DND-41 (cell line): ENCODE measurements around the gene INO80E.

Experiments
- ATAC-seq: fragments of 200-7000 bp; cut with Tn5 transposase; 3 replicates; pipeline ENCODE4 v1.9.1; 2021; ENCODE audit warnings: low read depth; ENCODE audit not compliant: insufficient read depth
- DNase-seq: peaks from one replicate; pipeline ENCODE4 v3.0.0-alpha.2; 2020
- H2AFZ ChIP-seq: 2 replicates; pipeline ENCODE4 v1.6.0; 2012; ENCODE audit warnings: low read depth, low read length
- H3K27ac ChIP-seq: 2 replicates; pipeline ENCODE4 v1.5.1; 2012; ENCODE audit warnings: low read length, inconsistent platforms
- H3K27me3 ChIP-seq: fragments of 200-600 bp; sonication (generic); 2 replicates; pipeline ENCODE4 v1.6.0; 2012; ENCODE audit warnings: low read length, mild to moderate bottlenecking, inconsistent platforms; ENCODE audit not compliant: insufficient read depth, poor library complexity
- H3K36me3 ChIP-seq: 2 replicates; pipeline ENCODE4 v1.5.1; 2012; ENCODE audit warnings: low read length, inconsistent platforms; ENCODE audit not compliant: insufficient read depth
- H3K4me1 ChIP-seq: 2 replicates; pipeline ENCODE4 v1.5.1; 2012; ENCODE audit warnings: mild to moderate bottlenecking, low read length; ENCODE audit not compliant: insufficient read depth
- H3K4me2 ChIP-seq: 2 replicates; pipeline ENCODE4 v1.6.0; 2012; ENCODE audit warnings: mild to moderate bottlenecking, moderate library complexity, low read length, inconsistent platforms; ENCODE audit not compliant: insufficient read depth
- H3K4me3 ChIP-seq, 2 experiments: fragments of 200-600 bp in 1 of 2; shearing (Covaris generic) in 1 of 2; 2 replicates each; pipeline ENCODE4 v1.5.1; 2012 to 2016; ENCODE audit warnings: inconsistent platforms in 2 of 2, low read length in 2 of 2, mild to moderate bottlenecking in 2 of 2, low read depth in 1 of 2, moderate library complexity in 1 of 2
- H3K79me2 ChIP-seq: 2 replicates; pipeline ENCODE4 v1.6.0; 2012; ENCODE audit warnings: low read length, inconsistent platforms; ENCODE audit not compliant: insufficient read depth
- H3K9ac ChIP-seq: 2 replicates; pipeline ENCODE4 v1.6.0; 2012; ENCODE audit warnings: low read depth, mild to moderate bottlenecking, inconsistent platforms, low read length, moderate library complexity
- H3K9me3 ChIP-seq: 2 replicates; pipeline ENCODE4 v1.5.1; 2012; ENCODE audit warnings: low read length, moderate library complexity, mild to moderate bottlenecking, inconsistent platforms; ENCODE audit not compliant: insufficient read depth, severe bottlenecking
- H4K20me1 ChIP-seq: 2 replicates; pipeline ENCODE4 v1.6.0; 2012; ENCODE audit warnings: low read length; ENCODE audit not compliant: insufficient read depth
- EZH2 ChIP-seq: IDR thresholded peaks from 3 replicates; pipeline ENCODE4 v1.6.1; 2012; ENCODE audit warnings: borderline replicate concordance, low read depth, mild to moderate bottlenecking, moderate library complexity, low read length, inconsistent platforms; ENCODE audit not compliant: severe bottlenecking
- TF ChIP-seq, protein P1 (sequence below): IDR thresholded peaks from 2 replicates; pipeline ENCODE4 v1.5.1; 2012; ENCODE audit warnings: borderline replicate concordance, low read length, moderate library complexity, mild to moderate bottlenecking; ENCODE audit not compliant: poor library complexity, severe bottlenecking; ENCODE audit errors: extremely low read depth

The INO80E gene

DNA sequence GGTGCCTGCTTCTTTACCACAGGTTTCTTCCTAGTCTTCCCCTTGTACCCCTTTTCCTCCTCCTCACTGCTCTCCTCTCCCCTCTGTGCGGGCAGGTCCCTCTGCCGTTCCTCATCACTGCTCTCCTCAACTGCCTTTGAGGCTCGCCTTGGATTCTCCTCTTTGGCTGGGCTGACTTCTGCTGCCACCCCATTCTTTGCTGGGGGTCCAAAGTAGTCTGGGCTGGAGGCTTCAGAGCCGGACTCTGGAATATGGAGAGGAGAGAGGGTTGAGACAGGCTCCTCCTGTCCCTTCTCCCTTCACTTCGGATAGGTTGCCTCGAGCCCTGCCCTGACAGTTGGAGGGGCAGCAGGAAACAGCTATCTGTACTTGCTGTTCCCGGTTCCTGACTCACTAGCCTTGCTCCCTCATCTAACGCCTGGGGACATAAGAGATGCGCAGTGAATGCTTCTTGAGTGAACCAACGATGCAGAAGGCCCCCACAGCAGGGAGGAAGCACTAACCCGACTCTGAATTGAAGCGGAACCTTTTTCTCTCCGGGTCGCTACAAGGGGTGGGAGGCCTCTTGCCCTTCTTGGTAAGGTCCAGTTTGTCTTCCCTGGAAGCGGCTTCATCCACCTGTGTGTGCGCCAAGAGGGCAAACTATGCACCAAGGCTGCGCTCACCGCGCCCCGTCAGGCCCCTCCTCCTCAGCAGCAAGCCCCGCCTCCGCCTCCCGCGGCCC is 1.3 kb upstream of the INO80E start:
- Histone ChIP-seq H3K9ac (peak overlapping the region; percentile 84), H3K4me3 (peak overlapping the region; percentile 77 to 96; a peak in 3 of 4 replicates), H3K4me1 (peaks cover 37% of the 10 kb centered on the region), H3K4me2 (peak overlapping the region; percentile 91), H3K27ac (peak overlapping the region; percentile 98), H3K9me3 (no peaks in the 10 kb centered on the region), H2AFZ (peak overlapping the region; percentile 96), H3K79me2 (peaks cover 45% of the 10 kb centered on the region), H3K36me3 (peaks cover 74% of the 10 kb centered on the region), H3K27me3 (no peaks in the 10 kb centered on the region), H4K20me1 (0 out of 2 replicates have a peak, but pooled peaks cover 3% of the 10 kb centered on the region)
- ATAC-seq (peak; percentile 62), DNase-seq (peak; percentile 83)
- TF ChIP-seq, protein P1, sequence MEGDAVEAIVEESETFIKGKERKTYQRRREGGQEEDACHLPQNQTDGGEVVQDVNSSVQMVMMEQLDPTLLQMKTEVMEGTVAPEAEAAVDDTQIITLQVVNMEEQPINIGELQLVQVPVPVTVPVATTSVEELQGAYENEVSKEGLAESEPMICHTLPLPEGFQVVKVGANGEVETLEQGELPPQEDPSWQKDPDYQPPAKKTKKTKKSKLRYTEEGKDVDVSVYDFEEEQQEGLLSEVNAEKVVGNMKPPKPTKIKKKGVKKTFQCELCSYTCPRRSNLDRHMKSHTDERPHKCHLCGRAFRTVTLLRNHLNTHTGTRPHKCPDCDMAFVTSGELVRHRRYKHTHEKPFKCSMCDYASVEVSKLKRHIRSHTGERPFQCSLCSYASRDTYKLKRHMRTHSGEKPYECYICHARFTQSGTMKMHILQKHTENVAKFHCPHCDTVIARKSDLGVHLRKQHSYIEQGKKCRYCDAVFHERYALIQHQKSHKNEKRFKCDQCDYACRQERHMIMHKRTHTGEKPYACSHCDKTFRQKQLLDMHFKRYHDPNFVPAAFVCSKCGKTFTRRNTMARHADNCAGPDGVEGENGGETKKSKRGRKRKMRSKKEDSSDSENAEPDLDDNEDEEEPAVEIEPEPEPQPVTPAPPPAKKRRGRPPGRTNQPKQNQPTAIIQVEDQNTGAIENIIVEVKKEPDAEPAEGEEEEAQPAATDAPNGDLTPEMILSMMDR: no peak
- no peak for TF ChIP-seq EZH2

DNA sequence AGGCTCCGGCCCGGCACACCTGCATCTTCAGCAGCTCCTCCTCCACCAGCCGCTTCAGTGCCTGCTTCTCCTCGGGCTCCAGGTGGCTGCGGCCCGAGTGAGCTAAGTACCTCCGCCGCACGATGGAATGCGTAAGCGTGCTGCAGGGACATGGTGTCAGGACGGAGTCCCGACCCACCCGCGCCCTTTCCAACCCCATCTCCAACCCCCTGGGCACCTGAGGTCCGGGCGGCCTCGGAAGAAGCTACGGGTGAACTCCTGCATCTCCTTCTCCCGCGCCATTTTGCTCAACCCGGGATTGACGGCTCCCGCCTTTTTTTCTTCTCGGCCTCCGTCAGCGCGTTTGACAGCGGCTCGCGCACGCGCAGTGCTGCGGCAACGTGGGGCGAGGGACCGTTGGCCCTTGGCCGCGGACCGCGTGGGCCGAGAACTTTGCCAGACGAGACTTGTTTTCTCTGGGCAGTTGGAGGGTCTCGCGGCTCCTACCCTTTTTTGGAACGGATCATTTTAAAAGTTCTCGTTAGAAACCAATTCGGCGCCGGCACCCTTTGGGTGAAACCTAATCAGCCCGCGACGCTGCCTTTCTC is 624 bp upstream of the INO80E start, which contains the start of gene HIRIP3:
TSS of gene HIRIP3 (minus strand) at position 294 of the 587 bp plus-strand sequence. CDS start at position 282, 12 bp downstream.
- ATAC-seq (peak; percentile 52), DNase-seq (peak; percentile 90)
- H3K27me3 ChIP-seq: no peaks in the 10 kb centered on the region
- H3K27ac ChIP-seq: peak within 1 kb of the TSS; percentile 98
- 0 out of 2 replicates have a peak, but pooled peaks cover 3% of the 10 kb centered on the region for H4K20me1 ChIP-seq
- peak within 1 kb of the TSS; percentile 77 to 96 for H3K4me3 ChIP-seq
- H3K4me2 ChIP-seq: peak within 1 kb of the TSS; percentile 91
- peaks cover 72% of the 10 kb centered on the region for H3K36me3 ChIP-seq
- TF ChIP-seq EZH2: no peak
- TF ChIP-seq, protein P1: no peak
- H2AFZ ChIP-seq: peak within 1 kb of the TSS; percentile 96
- peaks cover 37% of the 10 kb centered on the region for H3K4me1 ChIP-seq
- peaks cover 47% of the 10 kb centered on the region for H3K79me2 ChIP-seq
- H3K9ac ChIP-seq: peak within 1 kb of the TSS; percentile 84
- H3K9me3 ChIP-seq: no peaks in the 10 kb centered on the region

DNA sequence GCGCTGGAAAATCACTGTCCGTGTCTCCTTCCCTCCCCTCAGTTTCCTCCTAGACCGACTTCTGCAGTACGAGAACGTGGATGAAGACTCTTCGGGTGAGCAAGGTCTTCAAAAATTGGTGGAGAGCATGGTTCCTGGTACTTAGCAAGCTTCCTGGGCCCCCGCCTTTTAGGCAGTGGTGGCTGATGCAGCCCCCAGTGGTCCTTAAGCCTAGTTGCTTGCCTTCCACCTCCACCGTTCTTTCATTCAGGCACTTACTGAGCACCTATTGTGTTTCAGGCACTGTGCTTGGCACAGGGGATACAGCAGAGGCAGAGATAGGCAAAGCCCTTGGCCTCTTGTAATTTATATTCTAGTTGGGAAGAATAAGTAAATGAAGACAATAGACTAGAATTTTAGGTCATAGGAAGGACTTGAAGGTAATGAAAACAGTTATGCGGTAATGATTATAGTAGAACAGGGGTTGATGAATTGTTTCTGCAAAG is 767 bp downstream of the INO80E start:
- H3K36me3 ChIP-seq: peaks cover 72% of the 10 kb centered on the region

More for the DNA sequence above, 767 bp downstream of the INO80E start:
- Histone ChIP-seq H2AFZ (peak overlapping the region; percentile 96), H3K4me2 (peak overlapping the region; percentile 91), H4K20me1 (peaks cover 3% of the 10 kb centered on the region; the same call in 1 of the 2 replicates), H3K27ac (peak overlapping the region; percentile 98), H3K4me3 (peak overlapping the region; percentile 77 to 96), H3K27me3 (no peaks in the 10 kb centered on the region), H3K4me1 (peaks cover 37% of the 10 kb centered on the region), H3K9ac (peak overlapping the region; percentile 84), H3K79me2 (peaks cover 47% of the 10 kb centered on the region), H3K9me3 (no peaks in the 10 kb centered on the region)
- no peak for TF ChIP-seq EZH2
- TF ChIP-seq, protein P1: peak; percentile 33
- DNase-seq (peak; percentile 34), ATAC-seq (no peak)
